ENCODE results near the gene JRKL. TPM values are rescaled to one million over a fixed set of nuclear protein-coding genes. Genes with fewer than 3 reads are reported as not detected.
"Not testable (repeated sequence)": the region's sequence is repeated elsewhere in the genome, so short reads cannot be mapped to it uniquely, and the experiment has no call there.

The JRKL gene

DNA sequence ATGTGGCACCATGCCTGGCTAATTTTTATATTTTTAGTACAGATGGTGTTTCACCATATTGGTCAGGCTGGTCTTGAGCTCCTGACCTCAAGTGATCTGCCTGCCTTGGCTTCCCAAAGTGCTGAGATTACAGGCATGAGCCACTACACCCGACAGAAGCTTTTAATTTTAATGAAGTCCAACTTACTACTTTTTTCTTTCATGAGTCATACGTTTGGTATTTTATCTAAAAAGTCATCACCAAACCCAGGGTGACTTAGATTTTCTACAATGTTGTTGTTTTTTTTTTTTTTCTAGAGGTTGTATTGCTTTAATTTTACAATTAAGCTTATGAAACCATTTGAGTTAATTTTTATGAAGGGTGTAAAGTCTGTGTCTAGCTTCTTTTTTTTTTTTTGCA, 34.9 kb downstream of the JRKL start:
- Histone ChIP-seq H3K18ac (ENCODE audit: low read length) (no peak overlapping the region), H2BK120ac (ENCODE audit: low read depth, low read length) (no peak overlapping the region), H2BK15ac (ENCODE audit: low read length) (no peak overlapping the region), H4K91ac (ENCODE audit: low read depth, low read length, poor library complexity) (no peak overlapping the region), H3K23ac (ENCODE audit: low read depth, low read length, poor library complexity) (no peak overlapping the region), H2AFZ (ENCODE audit: low read length) (peak overlapping the region; percentile 56), H3K4ac (ENCODE audit: low read length) (no peak overlapping the region), H3K4me3 (ENCODE audit: low read length in 2 of 2) (no peak overlapping the region), H3K27me3 (ENCODE audit: control insufficient read depth in 3 of 3, insufficient read depth in 3 of 3, low read depth in 1 of 3, low read length in 3 of 3) (no peaks in the 10 kb centered on the region), H3K9ac (ENCODE audit: low read depth, low read length, poor library complexity) (no peak overlapping the region), H3K4me1 (ENCODE audit: control insufficient read depth in 2 of 2, insufficient read depth in 1 of 2, low read depth in 1 of 2, low read length in 2 of 2) (peaks cover 0 to 12% of the 10 kb centered on the region in 2 donors), H2BK12ac (ENCODE audit: low read length) (no peak overlapping the region), H3K79me1 (ENCODE audit: low read depth, low read length) (no peaks in the 10 kb centered on the region), H3K9me3 (replicated peaks in 1 of 2; ENCODE audit: control insufficient read depth in 2 of 2, insufficient read depth in 1 of 2, low read depth in 1 of 2, low read length in 2 of 2) (no peaks in the 10 kb centered on the region), H4K8ac (ENCODE audit: low read depth, low read length) (no peak overlapping the region), H3K36me3 (replicated peaks in 1 of 2; ENCODE audit: control insufficient read depth in 2 of 2, insufficient read depth in 2 of 2, low read length in 2 of 2) (no peaks in the 10 kb centered on the region), H3K14ac (ENCODE audit: low read length) (no peak overlapping the region), H2BK5ac (ENCODE audit: low read length) (no peak overlapping the region), H3K27ac (replicated peaks; ENCODE audit: low read length) (no peak overlapping the region), H3K4me2 (ENCODE audit: insufficient read depth, low read length, poor library complexity, severe bottlenecking) (no peak overlapping the region), H2AK5ac (ENCODE audit: low read depth, low read length) (no peak overlapping the region)
- no peak for DNase-seq (ENCODE audit: low spot score)
- no CpG with 5 or more reads among the region's 2 CpGs for WGBS, 2 donors (ENCODE audit: extremely low coverage in 2 of 2, insufficient read length in 2 of 2, insufficient replicate concordance in 1 of 2)

DNA sequence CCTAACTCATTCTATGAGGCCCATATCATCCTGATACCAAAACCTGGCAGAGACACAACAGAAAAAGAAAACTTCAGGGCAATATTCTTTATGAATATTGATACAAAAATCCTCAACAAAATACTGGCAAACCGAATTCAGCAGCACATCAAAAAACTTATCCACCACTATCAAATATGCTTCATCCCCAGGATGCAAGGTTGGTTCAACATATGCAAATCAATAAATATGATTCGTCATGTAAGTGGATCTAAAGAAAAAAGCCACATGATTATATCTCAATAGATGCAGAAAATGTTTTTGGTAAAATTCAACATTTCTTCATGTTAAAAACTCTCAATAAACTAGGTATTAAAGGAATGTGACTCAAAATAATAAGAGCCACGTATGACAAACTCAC, 40.9 kb downstream of the JRKL start:
- H3K27me3 ChIP-seq (ENCODE audit: control insufficient read depth in 3 of 3, insufficient read depth in 3 of 3, low read depth in 1 of 3, low read length in 3 of 3), result no peaks in the 10 kb centered on the region
- no peak overlapping the region for H3K4me2 ChIP-seq (ENCODE audit: insufficient read depth, low read length, poor library complexity, severe bottlenecking)
- no peak overlapping the region for H2BK5ac ChIP-seq (ENCODE audit: low read length)
- H3K27ac ChIP-seq (replicated peaks; ENCODE audit: low read length), result no peak overlapping the region
- H3K4ac ChIP-seq (ENCODE audit: low read length), result no peak overlapping the region
- no peaks in the 10 kb centered on the region for H3K9me3 ChIP-seq (replicated peaks in 1 of 2; ENCODE audit: control insufficient read depth in 2 of 2, insufficient read depth in 1 of 2, low read depth in 1 of 2, low read length in 2 of 2)
- no peak overlapping the region for H3K14ac ChIP-seq (ENCODE audit: low read length)
- H2BK15ac ChIP-seq (ENCODE audit: low read length), result no peak overlapping the region
- H3K9ac ChIP-seq (ENCODE audit: low read depth, low read length, poor library complexity), result no peak overlapping the region
- H3K4me1 ChIP-seq (ENCODE audit: control insufficient read depth in 2 of 2, insufficient read depth in 1 of 2, low read depth in 1 of 2, low read length in 2 of 2), result peaks cover 0 to 5% of the 10 kb centered on the region in 2 donors
- no CpG with 5 or more reads among the region's 3 CpGs for WGBS, 2 donors (ENCODE audit: extremely low coverage in 2 of 2, insufficient read length in 2 of 2, insufficient replicate concordance in 1 of 2)
- H2BK120ac ChIP-seq (ENCODE audit: low read depth, low read length), result no peak overlapping the region
- no peak overlapping the region for H3K23ac ChIP-seq (ENCODE audit: low read depth, low read length, poor library complexity)
- H4K91ac ChIP-seq (ENCODE audit: low read depth, low read length, poor library complexity), result no peak overlapping the region
- H4K8ac ChIP-seq (ENCODE audit: low read depth, low read length), result no peak overlapping the region
- H3K79me1 ChIP-seq (ENCODE audit: low read depth, low read length), result no peaks in the 10 kb centered on the region
- H2BK12ac ChIP-seq (ENCODE audit: low read length), result no peak overlapping the region
- no peak overlapping the region for H2AFZ ChIP-seq (ENCODE audit: low read length)
- no peak overlapping the region for H2AK5ac ChIP-seq (ENCODE audit: low read depth, low read length)
- no peak overlapping the region for H3K18ac ChIP-seq (ENCODE audit: low read length)
- DNase-seq (ENCODE audit: low spot score), result no peak
- no peaks in the 10 kb centered on the region for H3K36me3 ChIP-seq (replicated peaks in 1 of 2; ENCODE audit: control insufficient read depth in 2 of 2, insufficient read depth in 2 of 2, low read length in 2 of 2)
- H3K4me3 ChIP-seq (ENCODE audit: low read length in 2 of 2), result no peak overlapping the region

DNA sequence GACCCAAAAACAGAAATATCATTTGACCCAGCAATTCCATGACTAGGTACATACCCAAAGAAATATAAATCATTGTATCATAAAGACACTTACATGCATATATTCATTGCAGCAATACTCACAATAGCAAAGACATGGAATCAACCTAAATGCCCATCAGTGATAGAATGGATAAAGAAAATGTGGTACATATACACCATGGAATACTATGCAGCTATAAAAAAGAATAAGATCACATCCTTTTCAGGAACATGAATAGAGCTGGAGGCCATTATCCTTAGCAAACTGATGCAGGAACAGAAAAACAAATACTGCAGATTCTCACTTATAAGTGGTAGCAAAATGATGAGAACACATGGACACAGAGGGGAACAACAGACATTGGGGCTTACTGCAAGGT, 42.8 kb downstream of the JRKL start:
- not testable (repeated sequence) for H3K14ac ChIP-seq (ENCODE audit: low read length); H3K27ac ChIP-seq (replicated peaks; ENCODE audit: low read length); H2AK5ac ChIP-seq (ENCODE audit: low read depth, low read length); H3K23ac ChIP-seq (ENCODE audit: low read depth, low read length, poor library complexity); H3K9me3 ChIP-seq (replicated peaks in 1 of 2; ENCODE audit: control insufficient read depth in 2 of 2, insufficient read depth in 1 of 2, low read depth in 1 of 2, low read length in 2 of 2); H4K91ac ChIP-seq (ENCODE audit: low read depth, low read length, poor library complexity); H3K4me3 ChIP-seq (ENCODE audit: low read length in 2 of 2); H3K9ac ChIP-seq (ENCODE audit: low read depth, low read length, poor library complexity); H2BK15ac ChIP-seq (ENCODE audit: low read length); H3K4ac ChIP-seq (ENCODE audit: low read length); DNase-seq (ENCODE audit: low spot score); H3K36me3 ChIP-seq (replicated peaks in 1 of 2; ENCODE audit: control insufficient read depth in 2 of 2, insufficient read depth in 2 of 2, low read length in 2 of 2); H2BK5ac ChIP-seq (ENCODE audit: low read length); H3K4me1 ChIP-seq (ENCODE audit: control insufficient read depth in 2 of 2, insufficient read depth in 1 of 2, low read depth in 1 of 2, low read length in 2 of 2); H3K4me2 ChIP-seq (ENCODE audit: insufficient read depth, low read length, poor library complexity, severe bottlenecking); H2BK12ac ChIP-seq (ENCODE audit: low read length); H3K18ac ChIP-seq (ENCODE audit: low read length); H2AFZ ChIP-seq (ENCODE audit: low read length); H2BK120ac ChIP-seq (ENCODE audit: low read depth, low read length); H3K27me3 ChIP-seq (ENCODE audit: control insufficient read depth in 3 of 3, insufficient read depth in 3 of 3, low read depth in 1 of 3, low read length in 3 of 3); H3K79me1 ChIP-seq (ENCODE audit: low read depth, low read length); H4K8ac ChIP-seq (ENCODE audit: low read depth, low read length)

Small RNA genes lying within 50 kb of the gene (small RNA-seq; reads per million reads assigned to genes)
- gene MIR1260B (ENCODE audit: insufficient read depth), result not detected

Measured in neuronal stem cell (in vitro differentiated cells).